Activated T-helper 17 cell treated with anti-CD3 and anti-CD28 coated beads, Interleukin-2, amount 50 U/mL, for 72 hours (primary cell): ENCODE data around the gene C1orf146. TPM values are rescaled to one million over a fixed set of nuclear protein-coding genes. Genes with fewer than 3 reads are reported as not detected.
"Not testable (repeated sequence)": the region's sequence is repeated elsewhere in the genome, so short reads cannot be mapped to it uniquely, and the experiment has no call there.

ENCODE experiments used
- ATAC-seq: fragments of 150-1000 bp; cut with Tn5 transposase; replicated peaks from 2 replicates; pipeline ENCODE4 v1.10.0; 2021; ENCODE audit warnings: mild to moderate bottlenecking, moderate library complexity
- H3K27ac Mint-ChIP-seq: one replicate; pipeline ENCODE4 v1.8.0; 2022; ENCODE audit warnings: mixed read lengths
- H3K27me3 Mint-ChIP-seq: one replicate; pipeline ENCODE4 v1.8.0; 2022; ENCODE audit warnings: mixed read lengths
- H3K36me3 Mint-ChIP-seq: one replicate; pipeline ENCODE4 v1.8.0; 2022; ENCODE audit warnings: low read depth, mild to moderate bottlenecking, mixed read lengths
- H3K4me1 Mint-ChIP-seq: one replicate; pipeline ENCODE4 v1.8.0; 2022; ENCODE audit warnings: mixed read lengths
- H3K4me3 Mint-ChIP-seq: one replicate; pipeline ENCODE4 v1.8.0; 2022; ENCODE audit warnings: mild to moderate bottlenecking, mixed read lengths
- H3K9me3 Mint-ChIP-seq: one replicate; pipeline ENCODE4 v1.8.0; 2022; ENCODE audit warnings: mixed read lengths
- total RNA-seq, 2 donors: library from RNA; stranded (reverse); gene quantifications; one replicate each; pipeline ENCODE4 v1.2.3, GENCODE V29; 2022

C1orf146 gene
- total RNA-seq, 2 donors from 2014 or later, result not detected

DNA sequence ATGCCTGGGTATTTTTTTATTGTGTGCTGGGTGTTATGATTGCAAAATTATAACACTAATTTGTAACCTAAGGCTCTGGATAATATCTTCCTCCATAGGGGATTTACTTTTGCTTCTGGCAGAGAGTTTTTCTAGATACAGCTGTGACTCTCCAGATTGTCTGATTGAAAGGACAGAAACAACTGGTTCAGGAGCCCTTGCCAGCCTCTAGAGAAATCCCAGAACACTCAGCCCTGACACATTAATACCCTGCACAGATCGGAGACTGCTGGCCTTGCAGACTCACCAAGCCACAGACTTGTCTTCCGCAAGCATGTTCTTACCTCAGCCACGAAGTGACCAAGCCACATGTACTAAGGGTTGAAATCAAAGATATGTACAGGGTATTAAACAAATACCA, 10.7 kb downstream of the C1orf146 start:
- Mint-ChIP-seq H3K9me3 (no peaks in the 10 kb centered on the region), H3K27me3 (no peaks in the 10 kb centered on the region), H3K36me3 (no peaks in the 10 kb centered on the region), H3K27ac (no peak overlapping the region), H3K4me1 (no peaks in the 10 kb centered on the region), H3K4me3 (no peak overlapping the region)
- no peak for ATAC-seq

DNA sequence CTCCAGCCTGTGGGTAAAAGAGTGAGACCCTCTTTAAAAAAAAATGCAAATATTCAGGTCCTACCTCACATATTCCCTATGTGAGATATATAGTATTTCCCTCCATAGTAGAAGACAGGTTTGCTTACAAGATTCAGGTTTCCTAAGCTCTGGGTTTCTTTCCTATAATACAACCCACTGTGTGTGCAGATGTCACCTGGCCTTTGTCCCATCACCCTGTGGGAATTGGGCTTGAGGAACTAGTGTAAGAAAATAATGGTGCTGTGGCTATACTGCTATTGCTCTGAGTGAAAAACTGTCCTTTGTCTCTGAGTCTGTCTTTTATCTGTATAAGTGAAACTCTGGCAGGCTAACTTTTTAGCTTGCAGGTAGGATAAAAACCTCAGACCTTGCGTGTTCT, 13.0 kb downstream of the C1orf146 start:
- no peaks in the 10 kb centered on the region for H3K27me3 Mint-ChIP-seq
- H3K4me1 Mint-ChIP-seq, result no peaks in the 10 kb centered on the region
- no peaks in the 10 kb centered on the region for H3K36me3 Mint-ChIP-seq
- no peaks in the 10 kb centered on the region for H3K9me3 Mint-ChIP-seq
- no peak for ATAC-seq
- no peak overlapping the region for H3K27ac Mint-ChIP-seq
- H3K4me3 Mint-ChIP-seq, result no peak overlapping the region

- no peaks in the 10 kb centered on the region for H3K4me1 Mint-ChIP-seq
- ATAC-seq, result no peak
- H3K27ac Mint-ChIP-seq, result no peak overlapping the region
- no peaks in the 10 kb centered on the region for H3K36me3 Mint-ChIP-seq
- no peak overlapping the region for H3K4me3 Mint-ChIP-seq
- H3K9me3 Mint-ChIP-seq, result no peaks in the 10 kb centered on the region
- peaks cover 8% of the 10 kb centered on the region for H3K27me3 Mint-ChIP-seq
Observed at GRCh38 chr1:92240034-92240433, 22.3 kb downstream of the C1orf146 start.

- H3K4me1 Mint-ChIP-seq, result no peaks in the 10 kb centered on the region
- H3K27me3 Mint-ChIP-seq, result no peaks in the 10 kb centered on the region
- no peaks in the 10 kb centered on the region for H3K9me3 Mint-ChIP-seq
- H3K27ac Mint-ChIP-seq, result peak overlapping the region; percentile 10
- no peak overlapping the region for H3K4me3 Mint-ChIP-seq
- no peak for ATAC-seq
- peaks cover 31% of the 10 kb centered on the region for H3K36me3 Mint-ChIP-seq
Observed at GRCh38 chr1:92244376-92244775, 26.7 kb downstream of the C1orf146 start.

DNA sequence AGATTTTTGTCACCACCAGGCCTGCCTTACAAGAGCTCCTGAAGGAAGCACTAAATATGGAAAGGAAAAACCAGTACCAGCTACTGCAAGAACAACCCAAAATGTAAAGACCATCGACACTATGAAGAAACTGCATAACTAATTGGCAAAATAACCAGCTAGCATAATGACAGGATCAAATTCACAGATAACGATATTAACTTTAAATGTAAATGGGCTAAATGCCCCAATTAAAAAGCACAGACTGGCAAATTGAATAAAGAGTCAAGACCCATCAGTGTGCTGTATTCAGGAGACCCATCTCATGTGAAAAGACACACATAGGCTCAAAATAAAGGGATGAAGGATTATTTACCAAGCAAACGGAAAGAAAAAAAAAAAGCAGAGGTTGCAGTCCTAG, 37.0 kb downstream of the C1orf146 start:
- not testable (repeated sequence) for ATAC-seq, H3K4me1 Mint-ChIP-seq, H3K4me3 Mint-ChIP-seq, H3K27me3 Mint-ChIP-seq, H3K9me3 Mint-ChIP-seq, H3K27ac Mint-ChIP-seq
- H3K36me3 Mint-ChIP-seq, result peaks cover 96% of the 10 kb centered on the region

- Mint-ChIP-seq H3K4me1 (no peaks in the 10 kb centered on the region), H3K9me3 (no peaks in the 10 kb centered on the region), H3K36me3 (peaks cover 100% of the 10 kb centered on the region), H3K27me3 (no peaks in the 10 kb centered on the region), H3K4me3 (no peak overlapping the region), H3K27ac (no peak overlapping the region)
- ATAC-seq, result no peak
Observed at GRCh38 chr1:92259350-92259749, 41.6 kb downstream of the C1orf146 start.

- peaks cover 96% of the 10 kb centered on the region for H3K36me3 Mint-ChIP-seq
- no peak for ATAC-seq
- no peaks in the 10 kb centered on the region for H3K4me1 Mint-ChIP-seq
- no peak overlapping the region for H3K27ac Mint-ChIP-seq
- H3K4me3 Mint-ChIP-seq, result no peak overlapping the region
- H3K9me3 Mint-ChIP-seq, result no peaks in the 10 kb centered on the region
- no peaks in the 10 kb centered on the region for H3K27me3 Mint-ChIP-seq
Observed at GRCh38 chr1:92262516-92262915, 44.8 kb downstream of the C1orf146 start.

GRCh38 chr1:92273039-92273438, 55.3 kb downstream of the C1orf146 start:
- Mint-ChIP-seq H3K27ac (no peak overlapping the region), H3K9me3 (no peaks in the 10 kb centered on the region), H3K36me3 (peaks cover 87% of the 10 kb centered on the region), H3K4me3 (no peak overlapping the region), H3K27me3 (no peaks in the 10 kb centered on the region), H3K4me1 (peaks cover 12% of the 10 kb centered on the region)
- ATAC-seq, result no peak

DNA sequence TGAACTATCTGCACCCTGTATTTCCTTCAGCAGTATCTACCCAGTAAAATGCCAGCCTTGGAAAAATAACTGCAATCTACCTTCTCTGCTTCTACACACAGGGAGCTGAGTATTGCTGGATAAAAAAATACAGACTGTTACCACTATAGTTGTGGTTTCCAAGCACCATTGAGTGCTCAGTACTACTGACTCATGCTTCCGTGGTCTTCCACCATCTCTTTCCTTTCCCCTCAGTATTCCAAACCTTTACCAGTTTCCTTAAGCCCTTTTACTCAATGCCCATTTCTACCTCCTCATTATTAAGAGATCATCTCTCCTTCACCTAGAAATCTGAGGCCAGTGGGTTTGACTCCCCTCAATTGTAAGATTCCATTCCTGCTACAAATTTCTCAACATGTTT, 57.2 kb downstream of the C1orf146 start:
- ATAC-seq, result no peak
- H3K9me3 Mint-ChIP-seq, result no peaks in the 10 kb centered on the region
- peaks cover 81% of the 10 kb centered on the region for H3K36me3 Mint-ChIP-seq
- H3K4me1 Mint-ChIP-seq, result peaks cover 12% of the 10 kb centered on the region
- no peaks in the 10 kb centered on the region for H3K27me3 Mint-ChIP-seq
- H3K4me3 Mint-ChIP-seq, result no peak overlapping the region
- H3K27ac Mint-ChIP-seq, result peak overlapping the region; percentile 0

GRCh38 chr1:92276082-92276481, 58.4 kb downstream of the C1orf146 start:
- no peak overlapping the region for H3K4me3 Mint-ChIP-seq
- no peaks in the 10 kb centered on the region for H3K27me3 Mint-ChIP-seq
- peaks cover 12% of the 10 kb centered on the region for H3K4me1 Mint-ChIP-seq
- H3K9me3 Mint-ChIP-seq, result no peaks in the 10 kb centered on the region
- peaks cover 82% of the 10 kb centered on the region for H3K36me3 Mint-ChIP-seq
- no peak for ATAC-seq
- no peak overlapping the region for H3K27ac Mint-ChIP-seq

DNA sequence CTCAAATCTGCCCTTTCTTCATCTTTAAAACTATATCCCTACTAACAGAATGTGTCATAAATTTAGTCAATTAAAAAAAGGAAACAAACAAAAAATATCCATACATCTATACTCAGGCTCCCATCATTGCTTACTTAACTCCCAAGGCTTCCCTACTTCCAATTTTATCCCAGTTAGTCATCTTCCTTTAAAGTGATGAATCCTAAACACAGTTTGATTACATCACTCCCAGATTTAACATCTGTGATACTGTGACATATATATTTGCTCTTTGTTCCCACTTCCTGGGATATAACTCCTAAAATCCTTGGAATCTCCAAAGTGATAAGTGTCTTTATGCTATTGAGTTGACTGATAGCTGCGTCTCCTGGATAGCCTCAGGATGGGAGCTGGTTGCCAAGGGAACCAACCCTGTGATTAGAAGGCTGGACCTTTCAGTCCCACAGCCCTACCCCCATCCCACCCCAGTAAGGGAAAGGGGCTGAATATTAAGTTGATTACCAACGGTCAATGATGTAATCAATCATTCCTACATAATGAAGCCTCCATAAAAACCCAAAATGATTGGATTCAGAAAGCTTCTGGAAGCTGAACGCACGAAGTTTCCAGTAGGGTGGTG, 59.5 kb downstream of the C1orf146 start:
- Mint-ChIP-seq H3K27me3 (no peaks in the 10 kb centered on the region), H3K36me3 (peaks cover 88% of the 10 kb centered on the region), H3K4me1 (peaks cover 14% of the 10 kb centered on the region), H3K27ac (no peak overlapping the region), H3K9me3 (no peaks in the 10 kb centered on the region), H3K4me3 (no peak overlapping the region)
- no peak for ATAC-seq

DNA sequence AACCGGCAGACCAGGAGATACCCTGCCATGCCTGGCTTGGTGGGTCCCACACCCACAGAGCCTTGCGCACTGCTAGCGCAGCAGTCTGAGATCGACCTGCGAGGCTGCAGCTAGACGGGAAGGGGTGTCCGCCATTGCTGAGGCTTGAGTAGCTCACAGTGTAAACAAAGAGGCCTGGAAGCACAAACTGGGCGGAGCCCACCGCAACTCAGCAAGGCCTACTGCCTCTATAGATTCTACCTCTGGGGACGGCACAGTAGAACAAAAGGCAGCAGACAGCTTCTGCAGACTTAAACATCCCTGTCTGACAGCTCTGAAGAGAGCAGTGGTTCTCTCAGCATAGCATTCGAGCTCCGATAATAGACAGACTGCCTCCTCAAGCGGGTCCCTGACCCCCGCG, 62.1 kb downstream of the C1orf146 start:
- not testable (repeated sequence) for ATAC-seq, H3K4me3 Mint-ChIP-seq, H3K9me3 Mint-ChIP-seq, H3K27me3 Mint-ChIP-seq, H3K27ac Mint-ChIP-seq
- Mint-ChIP-seq H3K4me1 (peaks cover 26% of the 10 kb centered on the region), H3K36me3 (peaks cover 88% of the 10 kb centered on the region)

DNA sequence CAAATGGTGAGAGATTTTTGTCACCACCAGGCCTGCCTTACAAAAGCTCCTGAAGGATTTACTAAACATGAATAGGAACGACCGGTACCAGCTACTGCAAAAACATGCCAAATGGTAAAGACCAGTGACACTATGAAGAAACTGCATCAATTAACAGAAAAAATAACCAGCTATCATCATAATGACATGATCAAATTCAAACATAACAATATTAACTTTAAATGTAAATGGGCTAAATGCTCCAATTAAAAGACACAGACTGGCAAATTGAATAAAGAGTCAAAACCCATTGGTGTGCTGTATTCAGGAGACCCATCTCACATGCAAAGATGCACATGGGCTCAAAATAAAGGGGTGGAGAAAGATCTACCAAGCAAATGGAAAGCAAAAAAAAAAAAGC, 63.7 kb downstream of the C1orf146 start:
- Mint-ChIP-seq H3K27ac (peak overlapping the region; percentile 48), H3K36me3 (peaks cover 94% of the 10 kb centered on the region), H3K4me1 (peaks cover 17% of the 10 kb centered on the region)
- H3K27me3 Mint-ChIP-seq, H3K9me3 Mint-ChIP-seq, H3K4me3 Mint-ChIP-seq, ATAC-seq: not testable (repeated sequence)

DNA sequence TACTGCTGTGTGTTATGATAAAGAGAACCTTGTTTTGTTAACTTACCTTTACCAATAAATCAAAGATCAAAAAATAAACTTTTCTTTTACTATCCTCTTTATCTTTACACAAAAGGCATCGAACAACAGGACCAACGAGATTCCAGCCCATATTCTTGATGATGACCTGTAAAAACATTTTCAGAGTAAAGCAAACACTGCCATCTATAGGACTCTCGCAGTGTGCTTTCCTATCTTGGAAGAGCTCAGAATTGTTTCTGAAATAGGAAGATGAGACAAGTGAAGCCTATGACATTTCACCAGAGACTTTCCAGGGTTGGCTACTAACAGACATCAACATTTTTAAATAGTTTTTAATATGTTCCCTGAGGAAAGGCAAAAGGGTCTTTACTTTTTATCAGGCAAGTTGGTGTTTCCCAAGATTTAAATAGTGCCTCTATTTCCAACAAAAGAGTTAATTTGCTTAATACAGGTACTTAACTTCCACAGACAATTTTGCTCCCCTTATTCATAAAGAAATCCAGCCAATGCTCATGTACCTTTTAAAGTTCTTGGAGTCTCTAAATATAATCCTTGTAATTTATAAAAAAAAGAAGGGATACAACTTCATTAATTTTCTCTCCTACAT, 73.8 kb downstream of the C1orf146 start:
- no peaks in the 10 kb centered on the region for H3K27me3 Mint-ChIP-seq
- H3K4me1 Mint-ChIP-seq, result peaks cover 11% of the 10 kb centered on the region
- no peak overlapping the region for H3K27ac Mint-ChIP-seq
- H3K4me3 Mint-ChIP-seq, result no peak overlapping the region
- peaks cover 83% of the 10 kb centered on the region for H3K36me3 Mint-ChIP-seq
- no peak for ATAC-seq
- H3K9me3 Mint-ChIP-seq, result no peaks in the 10 kb centered on the region
